HCT116 (cell line): ENCODE data around the gene THADA. TPM values are rescaled to one million over a fixed set of nuclear protein-coding genes. Genes with fewer than 3 reads are reported as not detected.

Experiments used
- ATAC-seq: fragments of 200-7000 bp; cut with Tn5 transposase; 2 replicates; pipeline ENCODE4 v1.9.1; 2020; ENCODE audit warnings: mild to moderate bottlenecking, moderate library complexity
- BruUV-seq: library from RNA; stranded (reverse); fragments of 400-500 nt; replicated peaks from 2 replicates; lab custom pipeline; 2021; lab: Mats Ljungman, UMichigan
- CTCF ChIA-PET: fragments of 300-600 bp; sonication (Branson Sonifier 250); formaldehyde crosslinking; loops from one replicate; lab custom pipeline; 2021; ENCODE audit warnings: antibody characterized with exemption; lab: Charles Lee
- POLR2A ChIA-PET: fragments of 300-600, 350-600 bp; sonication (Branson Sonifier 250); formaldehyde crosslinking; loops from one replicate; lab custom pipeline; 2021; ENCODE audit warnings: antibody characterized with exemption; lab: Charles Lee
- RAD21 ChIA-PET, 2 experiments: fragments of 300-600 bp; sonication (Branson Sonifier 250); formaldehyde crosslinking; loops; one replicate each; lab custom pipeline; 2023; ENCODE audit warnings: low total read pairs in 2 of 2; ENCODE audit not compliant: uncharacterized antibody in 2 of 2, unreplicated experiment in 2 of 2, low non-redundant PET in 1 of 2; lab: Charles Lee
- DNase-seq: peaks from one replicate; pipeline ENCODE4 v3.0.0-alpha.2; 2010; ENCODE audit warnings: low read depth, low spot score
- H2AFZ ChIP-seq: fragments of 200-600 bp; shearing (Covaris generic), sonication (generic); 2 replicates; pipeline ENCODE4 v1.6.1; 2017; ENCODE audit warnings: low read depth, mixed run types, mixed read lengths, antibody characterized with exemption, low read length; ENCODE audit not compliant: poor library complexity, severe bottlenecking
- H3K27ac ChIP-seq: 2 replicates; pipeline ENCODE4 v1.5.1; 2012; ENCODE audit warnings: low read depth, low read length
- H3K27me3 ChIP-seq: fragments of 200-600 bp; sonication (generic); 2 replicates; pipeline ENCODE4 v1.6.1; 2016; ENCODE audit warnings: mixed run types, low read length, mixed read lengths; ENCODE audit not compliant: insufficient read depth
- H3K36me3 ChIP-seq, 2 experiments: fragments of 200-500 bp in 1 of 2; fragments of 200-600 bp in 1 of 2; sonication (Bioruptor generic) in 1 of 2; sonication (generic) in 1 of 2; 2 replicates each; pipeline versions ENCODE4 v1.5.1 to v1.6.1; 2014 to 2016; ENCODE audit warnings: low read length in 2 of 2, inconsistent platforms in 1 of 2, mixed read lengths in 1 of 2, mixed run types in 1 of 2; ENCODE audit not compliant: insufficient read depth in 2 of 2, control insufficient read depth in 1 of 2
- H3K4me1 ChIP-seq, 2 experiments: fragments of 200-600 bp in 1 of 2; sonication (generic) in 1 of 2; 2 replicates each; pipeline versions ENCODE4 v1.5.1 to v1.6.1; 2012 to 2017; ENCODE audit warnings: low read length in 2 of 2, inconsistent platforms in 1 of 2, mild to moderate bottlenecking in 1 of 2, mixed read lengths in 1 of 2, mixed run types in 1 of 2, moderate library complexity in 1 of 2; ENCODE audit not compliant: insufficient read depth in 2 of 2, control insufficient read depth in 1 of 2
- H3K4me2 ChIP-seq: fragments of 200-600 bp; sonication (generic); 2 replicates; pipeline ENCODE4 v1.6.1; 2017; ENCODE audit warnings: mixed run types, low read length, mixed read lengths
- H3K4me3 ChIP-seq, 2 experiments: fragments of 200-600 bp in 1 of 2; sonication (generic) in 1 of 2; replicated peaks in 1 of 2; 2 replicates each; pipeline ENCODE4 v1.5.1; 2011 to 2016; ENCODE audit warnings: low read length in 2 of 2, control low read depth in 1 of 2, low read depth in 1 of 2, mild to moderate bottlenecking in 1 of 2, mixed read lengths in 1 of 2, mixed run types in 1 of 2
- H3K79me2 ChIP-seq: fragments of 200-600 bp; sonication (generic); 2 replicates; pipeline ENCODE4 v1.6.1; 2017; ENCODE audit warnings: mild to moderate bottlenecking, mixed run types, low read length, moderate library complexity, mixed read lengths; ENCODE audit not compliant: insufficient read depth
- H3K9ac ChIP-seq: fragments of 200-600 bp; sonication (generic); 2 replicates; pipeline ENCODE4 v1.6.1; 2016; ENCODE audit warnings: low read length, mixed read lengths
- H3K9me2 ChIP-seq: fragments of 200-600 bp; sonication (generic), shearing (Covaris generic); 2 replicates; pipeline ENCODE4 v1.6.1; 2017; ENCODE audit warnings: mixed run types, mild to moderate bottlenecking, moderate library complexity; ENCODE audit not compliant: insufficient read depth
- H3K9me3 ChIP-seq, 2 experiments: fragments of 200-500 bp in 1 of 2; fragments of 200-600 bp in 1 of 2; sonication (Bioruptor generic) in 1 of 2; sonication (generic) in 1 of 2; 2 replicates each; pipeline ENCODE4 v1.6.1; 2014 to 2017; ENCODE audit warnings: low read length in 2 of 2, mixed read lengths in 2 of 2, inconsistent platforms in 1 of 2, low read depth in 1 of 2, mild to moderate bottlenecking in 1 of 2, mixed run types in 1 of 2, moderate library complexity in 1 of 2; ENCODE audit not compliant: control insufficient read depth in 1 of 2, insufficient read depth in 1 of 2
- H4K20me1 ChIP-seq: fragments of 200-600 bp; sonication (generic), shearing (Covaris generic); 2 replicates; pipeline ENCODE4 v1.6.1; 2017; ENCODE audit warnings: mixed run types, mild to moderate bottlenecking, moderate library complexity; ENCODE audit not compliant: insufficient read depth
- CBX3 ChIP-seq: IDR thresholded peaks from 2 replicates; pipeline ENCODE4 v1.6.1; 2012; ENCODE audit warnings: low read depth
- CEBPB ChIP-seq: IDR thresholded peaks from 2 replicates; pipeline ENCODE4 v1.6.1; 2012; ENCODE audit warnings: low read depth
- ELF1 ChIP-seq: IDR thresholded peaks from 2 replicates; pipeline ENCODE4 v1.6.1; 2012; ENCODE audit warnings: low read depth, borderline replicate concordance
- EZH2 ChIP-seq: fragments of 200-600 bp; sonication (generic); IDR thresholded peaks from 2 replicates; pipeline ENCODE4 v1.6.1; 2017; ENCODE audit warnings: antibody characterized with exemption, mixed run types
- FOSL1 ChIP-seq: IDR thresholded peaks from 2 replicates; pipeline ENCODE4 v1.6.1; 2012; ENCODE audit warnings: low read depth
- MAX ChIP-seq: IDR thresholded peaks from 2 replicates; pipeline ENCODE4 v1.6.1; 2012
- POLR2A ChIP-seq: IDR thresholded peaks from 2 replicates; pipeline ENCODE4 v1.7.0; 2011; ENCODE audit warnings: borderline replicate concordance; ENCODE audit not compliant: insufficient read depth, insufficient read length; ENCODE audit errors: extremely low read depth
- POLR2AphosphoS5 ChIP-seq: IDR thresholded peaks from 2 replicates; pipeline ENCODE4 v1.6.1; 2011; ENCODE audit warnings: mild to moderate bottlenecking, low read depth, low read length, moderate library complexity
- REST ChIP-seq: IDR thresholded peaks from 2 replicates; pipeline ENCODE4 v1.6.1; 2012; ENCODE audit warnings: low read depth
- SIN3A ChIP-seq: IDR thresholded peaks from 2 replicates; pipeline ENCODE4 v1.6.1; 2012; ENCODE audit warnings: low read depth
- SP1 ChIP-seq: IDR thresholded peaks from 2 replicates; pipeline ENCODE4 v1.6.1; 2012; ENCODE audit warnings: low read depth
- YY1 ChIP-seq: IDR thresholded peaks from 2 replicates; pipeline ENCODE4 v1.6.1; 2011; ENCODE audit warnings: low read length, low read depth, moderate library complexity, mild to moderate bottlenecking; ENCODE audit not compliant: insufficient replicate concordance; ENCODE audit errors: extremely low read depth
- intact Hi-C: fragments of 100-400 bp; cut with micrococcal nuclease; formaldehyde crosslinking; loops from 2 replicates; pipeline ENCODE4 v1.10.0; 2022
- total RNA-seq: library from RNA; stranded (reverse); gene quantifications from one replicate; pipeline ENCODE4 v1.2.1, GENCODE V29; 2021; ENCODE audit not compliant: unreplicated experiment

The THADA gene
- total RNA-seq, 1 experiment from 2014 or later = 30.7 TPM

GRCh38 chr2:43513796-43514195, 82.0 kb downstream of the THADA start:
- intact Hi-C loops = no loop called here
- ChIA-PET RAD21 (no interaction called here), POLR2A (no interaction called here), CTCF (no interaction called here)
- Histone ChIP-seq H4K20me1 (peaks cover 4% of the 10 kb centered on the region; the same call in 1 of the 2 replicates), H3K9me3 (no peaks in the 10 kb centered on the region), H3K27ac (no peak overlapping the region), H3K9ac (no peak overlapping the region), H3K9me2 (no peaks in the 10 kb centered on the region; the same call in 1 of the 2 replicates), H2AFZ (no peak overlapping the region), H3K27me3 (no peaks in the 10 kb centered on the region), H3K4me3 (no peak overlapping the region), H3K4me2 (no peak overlapping the region), H3K4me1 (no peaks in the 10 kb centered on the region), H3K36me3 (no peaks in the 10 kb centered on the region)
- no peak for DNase-seq
- no peak for ATAC-seq
- no TSS peak for BruUV-seq
- TF ChIP-seq POLR2A (no peak), CBX3 (no peak), FOSL1 (no peak), SP1 (no peak), EZH2 (no peak), CEBPB (no peak), SIN3A (no peak), ELF1 (no peak), YY1 (no peak), POLR2AphosphoS5 (no peak), MAX (no peak), REST (no peak)
- TF ChIP-seq, all 23 proteins: peak for 0
- H3K79me2 ChIP-seq = no peaks in the 10 kb centered on the region
